HG02588 (cell line): ENCODE measurements around the gene OSGIN1.

Experiments used
- ATAC-seq: cut with Tn5 transposase; IDR thresholded peaks from one replicate; pipeline ENCODE4 v1.9.1; 2021; ENCODE audit warnings: mild to moderate bottlenecking, moderate library complexity; ENCODE audit not compliant: unreplicated experiment

OSGIN1 gene

GRCh38 chr16:83952940-83953795 is at the start of gene OSGIN1:
OSGIN1 (plus strand) TSS chr16:83953240; CDS start chr16:83957672, 4,432 bp downstream.
- ATAC-seq = peak; percentile 67

GRCh38 chr16:83903751-83904150 is 49.3 kb upstream of the OSGIN1 start:
- ATAC-seq = no peak

- ATAC-seq = no peak
These were observed 46.4 kb upstream of the OSGIN1 start for GRCh38 chr16:83906683-83907082.

GRCh38 chr16:83907111-83907510 is 45.9 kb upstream of the OSGIN1 start:
- no peak for ATAC-seq

- no peak for ATAC-seq
These were observed 45.3 kb upstream of the OSGIN1 start for GRCh38 chr16:83907631-83908250.

GRCh38 chr16:83908798-83909197 is 44.2 kb upstream of the OSGIN1 start:
- no peak for ATAC-seq

- ATAC-seq = no peak
These were observed 41.8 kb upstream of the OSGIN1 start for GRCh38 chr16:83911290-83911689.

- ATAC-seq = no peak
These were observed 40.4 kb upstream of the OSGIN1 start for GRCh38 chr16:83912519-83913244.

- no peak for ATAC-seq
These were observed 39.8 kb upstream of the OSGIN1 start for GRCh38 chr16:83913245-83913633.

GRCh38 chr16:83914091-83914710 is 38.8 kb upstream of the OSGIN1 start:
- ATAC-seq = no peak

- no peak for ATAC-seq
These were observed 38.0 kb upstream of the OSGIN1 start for GRCh38 chr16:83915081-83915480.

GRCh38 chr16:83915491-83915890 is 37.5 kb upstream of the OSGIN1 start:
- no peak for ATAC-seq

- no peak for ATAC-seq
These were observed 35.6 kb upstream of the OSGIN1 start for GRCh38 chr16:83917152-83918120.

- no peak for ATAC-seq
These were observed 32.0 kb upstream of the OSGIN1 start for GRCh38 chr16:83920894-83921491.

- no peak for ATAC-seq
These were observed 29.3 kb upstream of the OSGIN1 start for GRCh38 chr16:83923581-83924365.

- ATAC-seq = no peak
These were observed 28.4 kb upstream of the OSGIN1 start for GRCh38 chr16:83924686-83925085.

GRCh38 chr16:83925095-83925905 is 27.7 kb upstream of the OSGIN1 start:
- no peak for ATAC-seq
